ENCODE measurements around the gene BANF1.

Gene BANF1

DNA sequence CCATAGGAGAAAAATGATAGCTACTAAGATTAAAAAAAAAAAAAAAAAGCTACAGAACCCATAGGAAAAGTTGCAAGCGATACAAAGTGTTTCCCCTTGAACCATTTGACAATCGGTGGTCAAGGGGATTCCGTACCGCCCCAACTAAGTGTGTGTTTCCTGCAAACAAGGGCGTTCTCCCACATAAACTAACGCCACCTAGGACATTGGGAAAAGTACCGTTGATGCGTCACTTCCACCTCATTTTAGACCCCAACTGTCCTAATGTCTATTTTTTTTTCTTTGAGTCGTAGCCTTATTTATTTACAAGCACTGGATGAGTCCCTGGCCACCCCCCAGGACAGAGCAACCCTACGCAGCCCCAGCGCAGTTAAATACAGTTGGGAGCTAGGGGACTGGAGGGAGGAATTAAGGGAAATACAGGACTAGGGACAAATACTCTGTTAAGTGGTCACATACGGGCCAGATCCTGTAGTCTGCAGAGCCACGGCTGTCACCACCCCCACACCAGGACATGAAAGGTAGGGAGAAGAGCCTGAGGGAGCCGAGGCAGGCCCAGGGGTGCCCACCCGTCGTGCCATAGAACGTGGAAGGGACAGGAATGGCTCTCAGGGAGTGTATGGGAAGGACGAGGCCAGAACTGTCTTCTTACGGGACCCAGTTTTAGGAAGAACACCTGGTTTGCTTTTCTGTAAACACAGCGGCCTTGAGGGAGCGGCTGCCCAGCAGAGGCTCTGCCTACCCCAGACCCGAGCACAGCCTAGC is 19.3 kb upstream of the BANF1 start:
- TF ChIP-seq KLF9 (tag by site-specific recombination; IDR thresholded peaks at IDR 0.05; ENCODE audit: low read depth): no peak
- TF ChIP-seq, protein P1, sequence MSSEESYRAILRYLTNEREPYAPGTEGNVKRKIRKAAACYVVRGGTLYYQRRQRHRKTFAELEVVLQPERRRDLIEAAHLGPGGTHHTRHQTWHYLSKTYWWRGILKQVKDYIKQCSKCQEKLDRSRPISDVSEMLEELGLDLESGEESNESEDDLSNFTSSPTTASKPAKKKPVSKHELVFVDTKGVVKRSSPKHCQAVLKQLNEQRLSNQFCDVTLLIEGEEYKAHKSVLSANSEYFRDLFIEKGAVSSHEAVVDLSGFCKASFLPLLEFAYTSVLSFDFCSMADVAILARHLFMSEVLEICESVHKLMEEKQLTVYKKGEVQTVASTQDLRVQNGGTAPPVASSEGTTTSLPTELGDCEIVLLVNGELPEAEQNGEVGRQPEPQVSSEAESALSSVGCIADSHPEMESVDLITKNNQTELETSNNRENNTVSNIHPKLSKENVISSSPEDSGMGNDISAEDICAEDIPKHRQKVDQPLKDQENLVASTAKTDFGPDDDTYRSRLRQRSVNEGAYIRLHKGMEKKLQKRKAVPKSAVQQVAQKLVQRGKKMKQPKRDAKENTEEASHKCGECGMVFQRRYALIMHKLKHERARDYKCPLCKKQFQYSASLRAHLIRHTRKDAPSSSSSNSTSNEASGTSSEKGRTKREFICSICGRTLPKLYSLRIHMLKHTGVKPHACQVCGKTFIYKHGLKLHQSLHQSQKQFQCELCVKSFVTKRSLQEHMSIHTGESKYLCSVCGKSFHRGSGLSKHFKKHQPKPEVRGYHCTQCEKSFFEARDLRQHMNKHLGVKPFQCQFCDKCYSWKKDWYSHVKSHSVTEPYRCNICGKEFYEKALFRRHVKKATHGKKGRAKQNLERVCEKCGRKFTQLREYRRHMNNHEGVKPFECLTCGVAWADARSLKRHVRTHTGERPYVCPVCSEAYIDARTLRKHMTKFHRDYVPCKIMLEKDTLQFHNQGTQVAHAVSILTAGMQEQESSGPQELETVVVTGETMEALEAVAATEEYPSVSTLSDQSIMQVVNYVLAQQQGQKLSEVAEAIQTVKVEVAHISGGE (tag by site-specific recombination; conservative IDR thresholded peaks at IDR 0.05; ENCODE audit: low read depth): no peak
- no peak for TF ChIP-seq ZNF501 (tag by site-specific recombination; IDR thresholded peaks at IDR 0.05)
- TF ChIP-seq, protein P2, sequence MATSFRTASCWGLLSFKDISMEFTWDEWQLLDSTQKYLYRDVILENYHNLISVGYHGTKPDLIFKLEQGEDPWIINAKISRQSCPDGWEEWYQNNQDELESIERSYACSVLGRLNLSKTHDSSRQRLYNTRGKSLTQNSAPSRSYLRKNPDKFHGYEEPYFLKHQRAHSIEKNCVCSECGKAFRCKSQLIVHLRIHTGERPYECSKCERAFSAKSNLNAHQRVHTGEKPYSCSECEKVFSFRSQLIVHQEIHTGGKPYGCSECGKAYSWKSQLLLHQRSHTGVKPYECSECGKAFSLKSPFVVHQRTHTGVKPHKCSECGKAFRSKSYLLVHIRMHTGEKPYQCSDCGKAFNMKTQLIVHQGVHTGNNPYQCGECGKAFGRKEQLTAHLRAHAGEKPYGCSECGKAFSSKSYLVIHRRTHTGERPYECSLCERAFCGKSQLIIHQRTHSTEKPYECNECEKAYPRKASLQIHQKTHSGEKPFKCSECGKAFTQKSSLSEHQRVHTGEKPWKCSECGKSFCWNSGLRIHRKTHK (tag by site-specific recombination; IDR thresholded peaks at IDR 0.05): no peak
- TF ChIP-seq ZNF266 (tag by site-specific recombination; IDR thresholded peaks at IDR 0.05; ENCODE audit: low read depth): no peak
- no peak for TF ChIP-seq ZNF23 (tag by site-specific recombination; IDR thresholded peaks at IDR 0.05; ENCODE audit: borderline replicate concordance)
- no peak for TF ChIP-seq KLF8 (tag by site-specific recombination; IDR thresholded peaks at IDR 0.05)
- TF ChIP-seq ZNF658 (tag by site-specific recombination; IDR thresholded peaks at IDR 0.05): no peak
- no peak for TF ChIP-seq ZNF223 (tag by site-specific recombination; IDR thresholded peaks at IDR 0.05)
- TF ChIP-seq ZNF157 (tag by site-specific recombination; IDR thresholded peaks at IDR 0.05): no peak
- no peak for TF ChIP-seq ZNF747 (tag by site-specific recombination; IDR thresholded peaks at IDR 0.05)
- TF ChIP-seq SCRT1 (tag by site-specific recombination; IDR thresholded peaks at IDR 0.05; ENCODE audit: borderline replicate concordance): no peak
- TF ChIP-seq ZNF155 (tag by site-specific recombination; IDR thresholded peaks at IDR 0.05): no peak
- TF ChIP-seq TSHZ1 (tag by site-specific recombination; IDR thresholded peaks at IDR 0.05; ENCODE audit: borderline replicate concordance): no peak
- POLR2A ChIA-PET: interaction anchor here (0.6 kb wide), 1 partner anchor 112 kb away, joined by 3 read pairs; no protein-coding TSS in a partner anchor
- CTCF ChIA-PET: interaction anchor here (2.2 kb wide), 1 partner anchor 98 kb away, joined by 8 read pairs; no protein-coding TSS in a partner anchor

GRCh38 chr11:65983589-65983987 is 18.7 kb upstream of the BANF1 start:
- Histone ChIP-seq H3K4me1 (ENCODE audit: control insufficient read depth, insufficient read depth, low read length) (no peaks in the 10 kb centered on the region), H3K27ac (ENCODE audit: extremely low read depth, low read depth, low read length) (no peak overlapping the region), H3K9me3 (ENCODE audit: control insufficient read depth, insufficient read depth, low read depth, low read length) (no peaks in the 10 kb centered on the region), H3K36me3 (ENCODE audit: control insufficient read depth in 2 of 2, insufficient read depth in 1 of 2, low read length in 2 of 2) (peaks cover 0 to 10% of the 10 kb centered on the region in 2 experiments; a peak in 1 of 3 replicates), H3K4me3 (ENCODE audit: low read depth, low read length) (no peak overlapping the region)
- ChIA-PET CTCF (interaction anchor here (2.2 to 2.5 kb wide), 2 partner anchors 96 to 98 kb away, joined by 8 read pairs; partner anchors contain the start of gene FIBP), POLR2A (no interaction called here)
- TF ChIP-seq ZNF837 (tag by site-specific recombination; IDR thresholded peaks at IDR 0.05) (no peak), PBX3 (CRISPR knock-in tag; IDR thresholded peaks at IDR 0.05) (no peak), IKZF3 (tag by site-specific recombination; IDR thresholded peaks at IDR 0.05) (no peak), ZNF521 (tag by site-specific recombination; IDR thresholded peaks at IDR 0.05) (no peak), ZSCAN18 (tag by site-specific recombination; IDR thresholded peaks at IDR 0.05) (no peak)
- TF ChIP-seq, protein P3, sequence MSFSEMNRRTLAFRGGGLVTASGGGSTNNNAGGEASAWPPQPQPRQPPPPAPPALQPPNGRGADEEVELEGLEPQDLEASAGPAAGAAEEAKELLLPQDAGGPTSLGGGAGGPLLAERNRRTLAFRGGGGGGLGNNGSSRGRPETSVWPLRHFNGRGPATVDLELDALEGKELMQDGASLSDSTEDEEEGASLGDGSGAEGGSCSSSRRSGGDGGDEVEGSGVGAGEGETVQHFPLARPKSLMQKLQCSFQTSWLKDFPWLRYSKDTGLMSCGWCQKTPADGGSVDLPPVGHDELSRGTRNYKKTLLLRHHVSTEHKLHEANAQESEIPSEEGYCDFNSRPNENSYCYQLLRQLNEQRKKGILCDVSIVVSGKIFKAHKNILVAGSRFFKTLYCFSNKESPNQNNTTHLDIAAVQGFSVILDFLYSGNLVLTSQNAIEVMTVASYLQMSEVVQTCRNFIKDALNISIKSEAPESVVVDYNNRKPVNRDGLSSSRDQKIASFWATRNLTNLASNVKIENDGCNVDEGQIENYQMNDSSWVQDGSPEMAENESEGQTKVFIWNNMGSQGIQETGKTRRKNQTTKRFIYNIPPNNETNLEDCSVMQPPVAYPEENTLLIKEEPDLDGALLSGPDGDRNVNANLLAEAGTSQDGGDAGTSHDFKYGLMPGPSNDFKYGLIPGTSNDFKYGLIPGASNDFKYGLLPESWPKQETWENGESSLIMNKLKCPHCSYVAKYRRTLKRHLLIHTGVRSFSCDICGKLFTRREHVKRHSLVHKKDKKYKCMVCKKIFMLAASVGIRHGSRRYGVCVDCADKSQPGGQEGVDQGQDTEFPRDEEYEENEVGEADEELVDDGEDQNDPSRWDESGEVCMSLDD (tag by site-specific recombination; IDR thresholded peaks at IDR 0.05): no peak

More for the DNA sequence above, 19.3 kb upstream of the BANF1 start:
- no peaks in the 10 kb centered on the region for H3K9me3 ChIP-seq (ENCODE audit: control insufficient read depth, insufficient read depth, low read depth, low read length)
- H3K36me3 ChIP-seq (ENCODE audit: control insufficient read depth in 2 of 2, insufficient read depth in 1 of 2, low read length in 2 of 2): peaks cover 0 to 16% of the 10 kb centered on the region in 2 experiments; a peak in 1 of 3 replicates
- no peaks in the 10 kb centered on the region for H3K4me1 ChIP-seq (ENCODE audit: control insufficient read depth, insufficient read depth, low read length)
- no peak overlapping the region for H3K27ac ChIP-seq (ENCODE audit: extremely low read depth, low read depth, low read length)
- H3K4me3 ChIP-seq (ENCODE audit: low read depth, low read length): no peak overlapping the region

Data from HEK293 (cell line).